GM18498 (cell line): ENCODE data around the gene ZNF787.

ENCODE experiments used
- ATAC-seq: cut with Tn5 transposase; IDR thresholded peaks from one replicate; pipeline ENCODE4 v1.9.1; 2021; ENCODE audit warnings: mild to moderate bottlenecking, moderate library complexity; ENCODE audit not compliant: unreplicated experiment

ZNF787 gene

DNA sequence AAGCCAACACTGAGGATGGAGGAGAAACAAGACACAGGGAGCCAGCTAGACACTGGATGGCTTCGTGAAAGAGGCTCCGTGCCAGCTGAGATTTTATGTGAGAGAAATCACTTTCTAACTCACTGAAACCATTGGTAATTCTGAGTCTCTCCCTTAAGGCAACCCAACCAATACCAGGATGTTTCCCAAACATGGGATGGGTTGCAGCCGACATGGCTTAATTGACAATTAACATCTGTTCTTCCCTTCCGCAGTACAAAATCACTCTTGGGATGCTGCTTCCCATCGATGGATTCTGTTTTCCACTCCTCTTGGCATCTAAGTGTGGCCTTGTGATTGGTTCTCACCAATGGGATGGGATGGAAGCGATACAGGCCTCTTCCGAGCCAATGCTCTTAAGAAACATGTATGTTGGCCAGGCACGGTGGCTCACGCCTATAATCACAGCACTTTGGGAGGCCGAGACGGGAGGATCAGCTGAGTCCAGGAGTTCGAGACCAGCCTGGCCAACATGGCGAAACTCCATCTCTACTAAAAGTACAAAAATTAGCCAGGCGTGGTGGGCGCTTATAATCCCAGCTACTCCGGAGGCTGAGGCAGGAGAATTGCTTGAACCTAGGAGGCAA is 2.3 kb upstream of the ZNF787 start:
- no peak for ATAC-seq

DNA sequence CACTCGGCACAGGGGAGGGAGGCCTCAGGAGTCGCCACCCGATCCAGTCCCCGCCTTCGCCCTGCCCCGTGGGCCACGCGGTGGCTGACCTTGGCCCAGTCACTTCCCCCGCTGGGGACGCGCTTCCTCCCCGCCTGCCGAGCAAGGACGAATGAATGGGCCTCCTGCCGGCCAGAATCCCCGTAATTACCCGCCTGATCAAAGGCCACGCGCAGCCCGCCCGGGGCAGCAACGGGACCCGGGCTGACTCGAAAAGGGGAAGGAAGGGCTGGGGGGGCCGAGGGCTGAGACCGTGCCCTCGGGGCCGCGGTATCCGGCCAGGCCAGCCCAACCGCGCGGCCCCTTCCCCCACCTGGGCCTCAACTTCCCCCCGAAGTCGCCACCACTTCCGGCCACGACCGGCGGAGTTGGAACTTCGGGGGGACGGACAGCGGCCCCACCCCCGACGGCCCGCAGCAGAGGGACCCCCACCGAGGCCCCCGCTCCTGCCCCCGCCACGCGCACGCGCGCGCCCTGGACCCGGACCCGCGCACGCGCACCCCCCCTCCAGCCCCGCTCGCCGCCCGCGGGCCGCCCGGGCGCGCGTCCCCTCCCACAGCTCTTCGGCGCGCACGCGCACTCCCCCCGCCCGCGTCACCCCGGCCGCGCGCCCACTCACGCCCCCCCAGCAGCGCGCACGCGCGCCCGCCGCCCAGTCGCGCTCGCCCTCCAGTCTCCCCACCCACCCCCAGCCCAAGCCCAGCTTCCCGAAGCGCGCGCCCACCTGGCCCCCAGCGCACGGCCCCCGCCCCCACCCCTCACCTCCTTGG is 520 bp downstream of the ZNF787 start:
- peak; percentile 34 for ATAC-seq

DNA sequence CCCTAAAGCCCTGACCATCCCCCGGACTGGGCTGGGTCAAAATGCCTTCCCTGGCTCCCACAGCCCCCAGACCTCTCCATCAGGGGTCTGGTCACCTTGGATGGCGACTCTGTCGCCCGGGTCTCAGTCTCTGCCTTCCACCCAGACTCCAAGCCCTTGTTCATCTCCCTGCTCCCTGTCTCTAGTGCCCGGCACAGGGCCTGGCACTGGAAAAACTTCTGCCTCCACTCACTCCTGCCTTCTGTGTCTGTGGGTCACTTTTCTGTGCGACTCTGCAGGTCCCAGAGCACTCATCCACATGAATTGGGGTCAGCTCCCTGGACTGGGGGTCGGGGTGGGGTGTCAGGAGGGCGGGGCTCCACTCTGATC is 1.1 kb downstream of the ZNF787 start:
- ATAC-seq: no peak

DNA sequence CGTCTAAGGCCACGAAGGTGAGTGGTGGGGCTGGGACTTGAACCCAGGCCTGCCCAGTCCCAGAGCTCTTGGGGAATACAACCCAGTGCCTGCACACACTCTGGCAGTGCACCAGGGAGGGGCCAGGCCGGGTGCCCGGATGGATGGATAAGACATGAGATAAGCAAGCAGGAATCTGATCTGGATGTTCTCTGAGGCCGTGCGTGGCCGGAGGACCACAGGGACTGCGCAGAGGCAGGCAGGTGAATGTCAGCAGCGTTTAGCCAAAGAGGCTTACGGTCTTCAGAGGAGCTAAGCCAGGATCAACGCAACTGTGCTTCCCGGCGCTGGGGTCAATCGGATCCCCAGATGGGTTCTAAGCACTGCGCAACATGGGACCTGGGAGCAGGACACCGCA is 1.5 kb downstream of the ZNF787 start:
- no peak for ATAC-seq

DNA sequence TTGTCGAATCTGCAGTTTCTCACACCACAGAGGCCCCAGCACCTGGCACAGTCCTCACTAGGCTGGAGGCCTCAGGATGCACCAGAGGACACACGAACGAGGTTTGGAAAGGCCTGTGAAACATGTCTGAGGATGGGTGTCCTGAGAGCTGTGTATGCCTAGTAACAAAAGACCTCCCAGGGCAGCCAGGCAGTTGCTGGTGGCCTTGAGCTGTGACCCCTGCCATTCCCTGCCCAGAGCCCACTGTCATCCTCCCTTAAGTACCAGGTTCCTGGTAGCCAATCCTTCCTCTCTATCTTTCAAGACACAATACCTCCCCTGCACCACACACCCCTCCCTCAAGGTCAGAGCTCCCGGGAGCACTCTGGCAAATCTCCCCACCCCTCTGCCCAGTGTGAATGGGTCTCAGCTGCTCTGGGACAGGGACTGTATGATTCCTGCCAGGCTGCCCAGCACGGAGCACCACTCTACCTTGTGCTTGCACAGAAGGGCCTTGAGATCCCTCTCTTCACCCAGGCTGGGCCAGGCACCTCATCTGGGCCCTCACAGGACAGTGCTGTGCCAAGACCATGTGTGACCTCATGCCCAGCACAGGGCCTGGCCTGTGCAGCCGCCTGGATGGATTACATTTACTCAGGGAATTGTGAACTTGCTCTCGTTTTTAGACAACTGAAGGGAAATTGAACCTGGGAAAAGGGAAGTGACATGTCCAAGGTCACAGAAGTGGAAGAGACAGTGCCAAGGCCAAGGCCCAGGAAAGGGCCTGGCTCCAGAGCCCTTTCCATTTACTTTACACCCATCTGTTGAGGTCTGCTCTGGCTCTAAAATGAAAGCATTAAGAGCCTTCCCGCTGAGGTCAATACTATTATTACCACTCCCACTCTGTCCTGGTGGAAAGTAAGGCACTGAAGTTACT is 2.2 kb downstream of the ZNF787 start:
- no peak for ATAC-seq

DNA sequence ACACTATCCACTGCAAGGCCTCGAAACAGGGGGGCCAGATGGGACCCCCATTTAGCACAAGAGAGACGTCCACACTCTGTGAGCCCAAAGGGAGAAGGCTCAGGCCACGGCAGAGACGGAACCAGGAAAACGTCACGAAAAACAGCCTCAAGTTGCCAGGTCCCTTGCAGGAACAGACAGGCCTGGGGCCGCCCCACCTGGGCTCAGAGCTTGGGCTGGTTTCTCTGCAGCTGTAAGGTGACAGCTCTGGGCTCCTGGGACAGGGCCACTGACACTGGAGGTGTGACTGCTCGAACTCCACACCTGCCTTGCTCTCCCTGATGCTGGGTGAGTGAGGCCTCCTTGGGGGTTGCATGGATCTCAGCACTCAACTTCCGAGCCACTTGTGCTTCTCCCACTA is 3.2 kb downstream of the ZNF787 start:
- no peak for ATAC-seq

DNA sequence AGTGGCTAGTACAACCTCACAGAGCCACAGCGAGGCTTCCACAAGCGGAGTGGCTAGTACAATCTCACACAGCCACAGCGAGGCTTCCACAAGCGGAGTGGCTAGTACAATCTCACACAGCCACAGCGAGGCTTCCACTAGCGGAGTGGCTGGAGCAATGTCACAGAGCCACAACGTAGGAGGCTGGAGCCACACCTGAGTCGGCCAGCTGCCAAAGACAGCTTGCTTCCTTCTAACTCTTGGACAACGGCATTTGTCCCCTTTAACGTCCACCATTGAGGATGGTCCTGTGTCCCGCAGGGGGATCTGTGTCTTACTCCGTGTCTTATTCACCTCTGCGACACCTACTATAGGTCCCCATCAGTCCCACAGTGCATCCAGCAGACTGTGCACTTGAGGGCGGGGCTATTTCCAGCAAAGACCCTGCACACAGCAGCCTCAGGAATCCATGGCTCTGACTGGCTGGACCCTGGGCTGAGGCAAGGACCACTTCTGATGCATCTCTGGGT is 3.7 kb downstream of the ZNF787 start:
- ATAC-seq: no peak

DNA sequence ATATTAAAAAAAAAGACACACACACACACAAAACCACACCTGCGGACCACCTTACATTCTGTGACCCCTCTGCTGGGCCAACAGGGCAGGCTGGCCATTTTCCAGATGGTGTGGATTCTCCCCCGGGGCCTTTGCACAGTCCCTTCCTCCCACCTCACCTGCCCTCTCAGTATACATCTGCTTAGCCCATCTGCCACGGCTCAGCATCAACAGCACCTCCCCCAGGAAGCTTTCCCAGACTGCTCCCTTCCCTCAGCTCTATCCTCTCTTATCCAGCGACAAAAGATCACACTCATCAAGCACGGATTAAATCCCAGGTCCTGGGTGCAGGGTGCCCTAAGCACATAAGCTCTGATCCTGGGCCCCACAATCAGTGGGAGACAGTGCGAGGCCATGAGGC is 4.5 kb downstream of the ZNF787 start:
- ATAC-seq: no peak

DNA sequence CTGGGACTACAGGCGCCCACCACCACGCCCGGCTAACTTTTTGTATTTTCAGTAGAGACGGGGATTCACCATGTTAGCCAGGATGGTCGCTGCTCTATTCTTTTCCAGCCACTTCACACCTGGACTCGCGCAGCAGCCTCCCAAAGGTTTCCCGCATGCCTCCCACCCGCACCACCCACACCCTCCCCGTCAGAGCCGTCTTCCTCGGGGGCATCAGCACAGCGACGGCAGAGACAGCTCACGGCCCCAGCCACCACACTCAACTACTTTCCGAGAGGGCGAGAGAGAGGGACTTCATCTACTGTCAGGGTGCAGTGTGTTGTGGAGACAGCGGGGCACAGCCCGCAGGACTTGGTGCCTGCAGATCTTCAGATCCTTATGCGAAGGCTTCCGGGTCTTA is 5.6 kb downstream of the ZNF787 start:
- ATAC-seq: no peak

DNA sequence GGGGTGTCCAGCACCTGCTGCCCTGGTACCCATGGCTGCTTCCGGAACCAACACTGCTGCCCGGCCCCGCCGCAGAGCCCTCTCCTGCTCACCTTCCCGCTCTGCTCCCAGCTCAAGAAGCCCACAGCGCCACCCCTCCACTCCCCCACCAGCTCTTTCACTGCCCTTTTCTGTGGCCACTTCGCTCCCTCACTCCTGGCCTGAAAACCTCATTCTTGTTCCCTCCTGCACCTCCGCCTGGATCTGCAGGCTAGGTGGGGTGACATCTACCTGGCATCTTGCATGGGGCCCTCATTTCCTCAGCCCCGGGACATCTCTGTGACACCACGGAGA is 6.4 kb downstream of the ZNF787 start:
- ATAC-seq: no peak

DNA sequence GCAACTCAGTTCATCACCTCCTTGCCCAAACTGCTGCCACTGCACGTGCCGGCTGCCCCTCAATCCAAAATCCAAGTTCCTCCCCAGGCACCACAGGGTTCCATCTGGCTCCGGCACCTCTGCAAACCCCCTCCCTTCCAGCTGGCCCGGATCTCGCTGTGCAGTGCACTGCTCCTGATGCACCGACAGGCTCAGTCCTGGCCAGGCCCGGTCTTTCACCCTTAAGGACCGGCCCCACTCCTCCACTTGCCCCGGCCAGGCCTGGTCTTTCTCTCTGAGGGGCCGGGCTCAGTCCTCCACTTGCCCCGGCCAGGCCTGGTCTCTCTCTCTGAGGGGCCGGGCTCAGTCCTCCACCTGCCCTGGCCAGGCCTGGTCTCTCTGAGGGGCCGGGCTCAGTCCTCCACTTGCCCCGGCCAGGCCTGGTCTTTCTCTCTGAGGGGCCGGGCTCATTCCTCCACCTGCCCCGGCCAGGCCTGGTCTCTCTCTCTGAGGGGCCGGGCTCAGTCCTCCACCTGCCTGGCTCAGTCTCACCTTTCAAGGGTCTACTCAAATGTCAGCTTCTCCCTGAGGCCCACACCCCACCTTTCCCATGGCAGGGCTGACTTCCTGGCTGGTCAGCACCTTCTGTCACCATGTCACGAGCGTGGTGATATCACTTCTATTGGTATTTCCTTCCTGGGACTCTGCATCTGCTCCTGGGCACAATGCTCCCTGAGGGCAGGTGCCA is 6.9 kb downstream of the ZNF787 start:
- no peak for ATAC-seq

DNA sequence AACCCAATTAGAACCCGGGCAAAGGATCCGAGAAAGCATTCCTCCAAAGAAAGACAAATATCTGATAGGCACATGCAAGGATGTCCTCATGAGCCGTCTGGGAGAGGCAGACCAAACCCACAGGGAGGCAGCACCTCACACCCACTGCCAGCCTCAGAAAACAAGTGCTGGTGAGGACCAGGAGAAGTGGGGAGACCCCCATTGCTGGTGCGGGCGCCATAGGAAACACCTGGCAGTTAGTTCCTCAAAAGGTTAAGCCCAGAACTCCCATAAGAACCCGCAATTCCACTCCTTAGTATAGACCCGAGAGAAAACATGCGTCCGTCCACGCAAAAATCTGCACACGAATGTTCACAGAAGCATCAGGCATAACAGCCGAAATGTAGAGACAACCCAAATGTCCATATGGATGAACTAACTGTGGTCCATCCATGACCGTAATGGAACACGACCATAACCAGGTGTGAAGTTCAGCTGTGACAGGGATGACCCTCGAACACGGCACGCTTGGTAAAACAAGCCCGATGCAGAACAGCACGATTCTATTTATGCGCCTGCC is 7.9 kb downstream of the ZNF787 start:
- no peak for ATAC-seq

DNA sequence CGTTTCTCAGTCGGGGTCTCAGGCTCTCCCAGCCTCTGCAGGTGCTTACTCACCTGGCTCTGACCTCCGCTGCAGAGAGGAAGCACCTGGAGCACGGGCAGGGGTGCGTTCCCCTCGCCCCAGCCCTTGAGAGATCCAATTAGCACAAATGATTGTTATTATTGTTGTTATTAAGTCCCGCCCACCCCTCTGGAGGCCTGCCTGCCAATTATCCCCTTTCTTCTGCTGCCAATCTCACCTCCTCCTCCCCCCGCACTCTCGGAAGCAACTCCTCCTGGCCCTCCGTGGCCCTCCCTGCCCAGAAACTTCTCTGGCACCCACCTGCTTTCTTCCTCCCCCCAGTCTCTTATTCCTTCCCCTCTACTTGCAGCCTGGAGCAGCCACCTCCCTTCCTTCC is 8.8 kb downstream of the ZNF787 start:
- ATAC-seq: no peak

DNA sequence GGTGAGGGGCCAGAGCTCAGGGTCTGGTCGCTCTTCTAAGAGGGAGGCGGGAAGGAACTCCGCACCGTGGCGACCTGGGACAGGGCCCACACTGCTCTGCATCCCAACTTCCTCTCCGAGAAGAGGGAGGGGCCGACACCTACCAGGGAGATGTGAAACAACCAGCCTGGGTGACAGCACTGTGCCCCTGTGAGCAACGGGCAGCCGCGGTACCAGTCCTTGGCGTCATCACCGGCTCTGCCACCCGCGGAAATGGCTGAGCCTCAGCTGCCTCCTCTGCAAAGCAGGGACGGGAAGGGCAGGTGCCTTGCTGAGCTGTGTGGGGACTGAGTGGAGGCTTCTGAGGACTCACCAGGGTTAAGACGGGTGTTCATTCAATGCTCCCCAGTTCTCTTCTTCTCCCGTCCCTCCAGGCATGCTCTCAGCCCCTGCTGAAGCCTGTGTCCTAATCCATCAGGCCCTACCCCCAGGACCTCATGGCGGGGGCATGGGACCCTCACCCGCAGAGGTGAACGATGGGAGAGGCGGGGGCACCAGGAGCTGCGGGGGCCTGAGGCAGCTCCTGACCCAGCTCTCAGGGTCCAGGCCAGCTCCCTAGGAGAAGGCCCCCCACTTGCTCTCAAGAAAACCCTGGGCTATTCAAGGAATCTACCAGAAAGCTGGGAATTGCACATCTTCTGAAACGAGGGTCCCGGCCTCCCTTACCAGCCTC is 9.3 kb downstream of the ZNF787 start:
- ATAC-seq: peak; percentile 84

DNA sequence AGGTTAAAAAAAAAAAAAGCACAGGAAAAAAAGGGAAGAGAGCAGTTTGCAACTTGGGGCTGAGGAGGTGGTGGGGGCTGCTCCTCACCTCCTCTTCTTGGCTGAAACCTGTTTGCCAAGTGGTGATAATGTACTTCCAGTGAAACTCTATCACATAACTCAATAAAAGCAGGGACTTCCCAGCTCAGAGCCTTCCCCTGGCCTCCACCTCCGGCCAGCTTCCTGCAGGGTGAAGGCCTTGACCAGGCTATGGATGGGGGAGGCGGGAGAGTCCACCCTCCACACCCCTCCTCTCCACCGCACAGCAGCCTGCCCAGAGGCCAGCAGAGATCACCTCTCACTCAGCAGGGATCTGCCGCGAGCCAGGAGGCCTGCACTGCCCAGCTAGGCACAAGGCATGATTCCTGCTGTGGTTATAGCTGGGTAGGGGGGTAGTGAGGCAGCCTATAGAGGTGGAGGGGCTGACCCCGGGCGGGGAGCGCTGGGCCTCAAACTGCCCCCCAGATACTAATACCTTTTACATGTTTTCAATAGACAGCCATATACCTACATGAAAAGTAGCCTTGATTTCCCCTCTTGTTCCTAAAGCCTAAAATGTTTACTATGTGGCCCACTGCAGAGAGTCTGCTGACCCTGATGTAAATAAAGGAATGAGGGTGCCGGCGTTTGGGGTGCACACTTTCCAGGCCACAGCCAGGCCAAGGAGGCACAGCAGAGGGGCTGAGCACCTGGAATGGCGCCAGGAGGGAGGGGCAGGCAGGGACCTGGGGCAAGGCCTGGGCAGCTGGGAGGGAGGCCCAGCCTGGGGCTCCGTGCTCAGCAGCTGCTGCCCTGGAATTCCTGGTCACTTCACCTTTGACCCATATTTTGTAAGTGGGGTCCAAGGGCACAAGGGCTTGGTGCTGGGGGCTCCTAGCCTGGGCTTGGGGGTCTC is 10.3 kb downstream of the ZNF787 start:
- no peak for ATAC-seq

DNA sequence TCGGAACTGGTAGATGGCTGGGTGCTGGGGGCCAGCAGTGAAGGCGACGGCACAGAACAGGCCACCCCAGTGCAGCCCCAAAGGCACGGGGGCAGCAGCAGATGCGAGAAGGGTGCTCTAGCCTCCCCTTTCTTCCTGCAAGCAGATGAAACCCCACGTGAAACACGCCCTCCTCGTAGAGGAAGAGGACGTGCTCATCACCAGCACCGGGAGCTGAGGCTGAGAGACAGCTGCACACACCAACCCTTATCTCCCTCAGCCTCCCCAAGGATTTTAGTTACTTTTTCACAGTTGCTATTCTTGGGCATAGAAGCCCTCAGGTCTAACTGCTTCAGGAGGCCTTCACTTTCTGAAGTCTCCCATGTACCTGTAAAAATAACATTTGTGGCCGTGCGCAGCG is 11.9 kb downstream of the ZNF787 start:
- no peak for ATAC-seq

DNA sequence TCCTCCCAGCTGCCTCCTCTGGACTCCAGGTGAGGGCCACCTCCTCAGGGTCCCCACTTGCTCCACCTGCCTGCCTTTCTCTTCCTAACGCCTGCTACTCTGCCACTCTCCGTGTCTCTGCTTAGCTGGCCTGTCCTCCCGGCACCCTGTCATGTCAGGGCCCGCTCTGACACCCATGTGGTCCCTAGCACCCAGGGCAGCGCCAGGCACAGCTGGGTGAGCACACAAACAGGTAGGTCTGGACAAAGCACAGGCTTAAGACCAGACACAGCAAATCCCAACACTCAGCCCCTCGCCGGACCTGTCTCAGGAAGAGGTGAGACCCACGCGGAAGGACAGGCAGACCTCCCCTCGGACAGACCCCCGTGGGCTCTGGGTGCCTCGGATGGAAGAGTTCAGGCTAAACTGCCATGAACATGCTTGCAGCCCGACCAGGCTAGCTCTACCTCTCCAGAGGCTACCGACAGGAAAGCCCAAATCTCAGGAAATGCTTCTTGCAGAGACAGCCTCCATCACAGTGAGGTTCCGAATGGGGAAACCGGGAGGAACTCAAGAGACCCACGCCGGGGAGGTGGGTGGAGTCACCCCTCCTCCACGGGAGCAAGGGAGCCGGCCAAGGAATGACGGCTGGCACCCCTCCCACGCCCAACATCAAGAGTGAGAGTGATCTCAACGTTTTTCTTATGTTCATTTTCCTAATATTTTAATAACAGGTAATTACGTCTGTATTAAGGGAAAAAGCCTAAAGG is 12.5 kb downstream of the ZNF787 start:
- ATAC-seq: no peak

DNA sequence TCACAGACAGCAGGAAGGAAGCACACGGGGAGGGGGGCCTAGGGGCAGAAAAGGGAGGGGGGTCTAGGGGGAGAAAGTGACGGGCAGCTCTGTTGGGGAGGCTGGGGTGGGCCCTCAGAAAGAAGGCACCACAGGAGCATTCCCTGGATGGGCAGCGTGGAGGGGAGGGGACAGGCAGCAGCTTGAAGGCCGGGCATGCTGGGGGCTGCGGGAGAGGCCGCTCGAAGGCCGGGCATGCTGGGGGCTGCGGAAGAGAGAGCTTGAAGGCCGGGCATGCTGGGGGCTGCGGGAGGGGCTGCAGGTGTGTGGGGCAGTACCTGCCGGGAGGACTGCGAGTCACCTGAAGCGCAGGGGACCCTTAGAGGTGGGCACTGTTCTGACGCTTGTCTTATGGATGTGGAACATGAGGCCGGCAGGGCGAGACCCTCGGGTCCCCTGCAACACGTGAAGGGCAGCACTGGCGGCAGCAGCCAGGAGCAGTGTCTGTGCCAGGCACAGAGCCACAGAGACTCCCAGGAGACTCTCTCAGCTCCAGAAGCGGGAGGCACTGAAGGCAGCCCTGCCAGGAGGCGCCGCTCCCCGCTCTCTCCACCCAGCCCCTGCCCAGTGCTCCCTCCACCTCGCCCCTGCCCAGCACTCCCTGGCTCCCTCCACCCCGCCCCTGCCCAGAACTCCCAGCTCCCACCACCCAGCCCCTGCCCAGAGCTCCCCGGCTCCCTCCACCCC is 13.3 kb downstream of the ZNF787 start:
- ATAC-seq: no peak
